HG02973 (cell line): ENCODE data around the gene SARM1.
"Not testable (repeated sequence)": the region's sequence is repeated elsewhere in the genome, so short reads cannot be mapped to it uniquely, and the experiment has no call there.

ENCODE experiments used
- ATAC-seq: cut with Tn5 transposase; IDR thresholded peaks from one replicate; pipeline ENCODE4 v1.9.1; 2021; ENCODE audit warnings: moderate library complexity; ENCODE audit not compliant: unreplicated experiment

The SARM1 gene

GRCh38 chr17:28371245-28372202 lies at the start of gene SARM1:
TSS of gene SARM1 (plus strand) at chr17:28371694. CDS start at chr17:28372033, 339 bp downstream.
- ATAC-seq: peak; percentile 70

- ATAC-seq: no peak
These were observed 47.2 kb upstream of the SARM1 start for GRCh38 chr17:28324267-28324745.

GRCh38 chr17:28324781-28325180 lies 46.7 kb upstream of the SARM1 start:
- ATAC-seq: no peak

- ATAC-seq: no peak
These were observed 46.3 kb upstream of the SARM1 start for GRCh38 chr17:28325211-28325610.

GRCh38 chr17:28326114-28326513 lies 45.4 kb upstream of the SARM1 start:
- ATAC-seq: no peak

GRCh38 chr17:28327031-28327607 lies 44.4 kb upstream of the SARM1 start:
- peak; percentile 54 for ATAC-seq

- ATAC-seq: no peak
These were observed 43.8 kb upstream of the SARM1 start for GRCh38 chr17:28327709-28328108.

GRCh38 chr17:28328325-28328724 lies 43.2 kb upstream of the SARM1 start:
- no peak for ATAC-seq

- no peak for ATAC-seq
These were observed 40.8 kb upstream of the SARM1 start for GRCh38 chr17:28330671-28331070.

GRCh38 chr17:28331891-28332420 lies 39.5 kb upstream of the SARM1 start:
- no peak for ATAC-seq

- no peak for ATAC-seq
These were observed 38.3 kb upstream of the SARM1 start for GRCh38 chr17:28333083-28333746.

GRCh38 chr17:28334171-28334570 lies 37.3 kb upstream of the SARM1 start:
- no peak for ATAC-seq

GRCh38 chr17:28334666-28335200 lies 36.8 kb upstream of the SARM1 start:
- peak; percentile 1 for ATAC-seq

- ATAC-seq: peak; percentile 92
These were observed 36.1 kb upstream of the SARM1 start, which contains the start of the genes IFT20 and TNFAIP1 for GRCh38 chr17:28335201-28335958. TSS of gene IFT20 (minus strand) at chr17:28335472. CDS start at chr17:28331985, 3,487 bp downstream. TSS of gene TNFAIP1 (plus strand) at chr17:28335761. CDS start at chr17:28339522, 3,761 bp downstream.

- ATAC-seq: no peak
These were observed 35.3 kb upstream of the SARM1 start for GRCh38 chr17:28335959-28336871.

GRCh38 chr17:28338056-28338768 lies 33.3 kb upstream of the SARM1 start:
- no peak for ATAC-seq

- not testable (repeated sequence) for ATAC-seq
These were observed 32.7 kb upstream of the SARM1 start for GRCh38 chr17:28338769-28339212.

- ATAC-seq: no peak
These were observed 32.1 kb upstream of the SARM1 start for GRCh38 chr17:28339431-28339830.
